Measurements from ENCODE around the gene SNX21. TPM values are rescaled to one million over a fixed set of nuclear protein-coding genes. Genes with fewer than 3 reads are reported as not detected.

SNX21 gene
- total and polyA plus RNA-seq, 2 experiments from 2014 or later = 50.9 to 88.4 TPM

DNA sequence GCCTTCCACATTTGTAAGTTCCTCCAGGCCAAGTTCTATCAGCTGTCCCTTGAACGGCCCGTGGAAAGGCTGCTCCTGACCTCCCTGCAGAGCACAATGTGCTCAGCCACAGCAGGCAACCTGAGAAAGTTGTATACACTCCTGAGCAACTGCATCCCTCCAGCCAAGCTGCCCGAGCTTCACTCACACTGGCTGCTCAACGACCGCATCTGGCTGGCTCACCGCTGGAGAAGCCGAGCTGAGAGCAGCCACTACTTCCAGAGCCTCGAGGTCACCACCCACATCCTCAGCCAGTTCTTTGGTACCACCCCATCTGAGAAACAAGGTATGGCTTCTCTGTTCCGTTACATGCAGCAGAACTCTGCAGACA is 49.5 kb downstream of the SNX21 start:
- peaks cover 19% of the 10 kb centered on the region for H3K79me2 ChIP-seq (ENCODE audit: insufficient read depth)
- TF ChIP-seq EZH2phosphoT487 (IDR thresholded peaks at IDR 0.05; ENCODE audit: insufficient read depth, low read depth) (no peak), EZH2 (IDR thresholded peaks at IDR 0.05; ENCODE audit: insufficient read depth, poor library complexity, severe bottlenecking) (no peak)
- H3K4me2 ChIP-seq (ENCODE audit: unreplicated experiment) = no peak overlapping the region
- H2AFZ ChIP-seq = no peak overlapping the region
- DNase-seq = no peak
- H3K4me3 ChIP-seq = no peak overlapping the region
- peaks cover 16% of the 10 kb centered on the region for H3F3A ChIP-seq (ENCODE audit: insufficient read depth)
- H3K36me3 ChIP-seq (ENCODE audit: low read depth) = 0 out of 2 replicates have a peak, but pooled peaks cover 4% of the 10 kb centered on the region
- H3K9ac ChIP-seq = no peak overlapping the region
- no peaks in the 10 kb centered on the region for H3K9me3 ChIP-seq (ENCODE audit: low read depth)
- H3K27ac ChIP-seq = no peak overlapping the region
- 85 to 90% methylated on average over 9 of the region's 9 CpGs for WGBS, 2 experiments (ENCODE audit: low coverage in 1 of 2, low lambda C conversion rate in 2 of 2, missing lambda C conversion rate in 2 of 2)
- no peaks in the 10 kb centered on the region for H3K27me3 ChIP-seq (replicated peaks; ENCODE audit: insufficient read depth)
- in situ Hi-C loops (cut with MboI) = no loop called here
- peaks cover 27% of the 10 kb centered on the region for H3K4me1 ChIP-seq (ENCODE audit: insufficient read depth)
- H3K9me2 ChIP-seq (ENCODE audit: insufficient read depth) = no peaks in the 10 kb centered on the region
- H4K20me1 ChIP-seq (ENCODE audit: insufficient read depth) = peaks cover 3% of the 10 kb centered on the region; the same call in 1 of the 2 replicates

DNA sequence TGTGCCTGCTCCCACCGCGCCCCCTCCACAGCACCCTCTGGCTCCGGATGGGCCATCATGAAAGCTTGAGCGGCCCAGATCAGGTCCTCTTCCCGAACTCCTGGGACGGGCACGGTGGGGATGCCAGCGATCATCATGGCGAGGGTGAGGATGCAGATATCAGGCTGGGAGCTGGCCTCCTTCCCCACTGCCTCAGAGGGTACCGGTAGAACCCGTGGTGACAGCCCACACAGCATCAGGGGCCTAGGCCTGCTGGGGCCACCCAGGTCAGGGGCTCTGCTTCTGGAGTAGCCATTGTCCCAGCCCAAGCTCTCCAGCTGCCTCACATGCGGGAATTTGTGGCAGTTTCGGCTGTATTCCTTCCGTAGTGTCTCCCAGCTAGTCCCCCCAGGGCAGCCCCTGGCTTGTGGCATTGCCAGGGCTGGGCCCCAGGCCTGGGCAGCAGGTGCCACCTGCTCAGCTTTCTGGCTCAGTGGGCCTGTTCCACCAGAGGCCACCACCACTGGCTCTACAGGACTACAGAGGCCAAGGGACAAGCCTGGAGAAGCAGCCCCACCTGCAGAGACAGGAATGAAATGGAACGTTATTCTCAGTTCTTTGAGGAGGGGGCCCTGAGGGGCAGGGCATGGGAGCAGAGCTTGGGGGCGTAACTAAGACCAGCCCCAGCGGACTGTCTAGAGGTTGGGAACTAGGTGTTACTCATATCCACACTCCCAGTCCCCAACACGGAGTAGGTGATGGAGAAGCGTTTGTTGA is 53.2 kb downstream of the SNX21 start:
- Histone ChIP-seq H3K9me3 (ENCODE audit: low read depth) (no peaks in the 10 kb centered on the region), H3K4me2 (ENCODE audit: unreplicated experiment) (no peak overlapping the region), H3K4me1 (ENCODE audit: insufficient read depth) (peaks cover 16% of the 10 kb centered on the region), H3K4me3 (no peak overlapping the region), H3K27ac (no peak overlapping the region), H3K9me2 (ENCODE audit: insufficient read depth) (no peaks in the 10 kb centered on the region), H2AFZ (no peak overlapping the region), H3K36me3 (ENCODE audit: low read depth) (0 out of 2 replicates have a peak, but pooled peaks cover 4% of the 10 kb centered on the region), H3K79me2 (ENCODE audit: insufficient read depth) (peaks cover 16% of the 10 kb centered on the region), H3K9ac (no peak overlapping the region), H4K20me1 (ENCODE audit: insufficient read depth) (peaks cover 3% of the 10 kb centered on the region; the same call in 1 of the 2 replicates), H3F3A (ENCODE audit: insufficient read depth) (peaks cover 10% of the 10 kb centered on the region), H3K27me3 (replicated peaks; ENCODE audit: insufficient read depth) (no peaks in the 10 kb centered on the region)
- in situ Hi-C loops (cut with MboI) = no loop called here
- no peak for DNase-seq
- no peak for TF ChIP-seq EZH2 (IDR thresholded peaks at IDR 0.05; ENCODE audit: insufficient read depth, poor library complexity, severe bottlenecking)
- no peak for TF ChIP-seq EZH2phosphoT487 (IDR thresholded peaks at IDR 0.05; ENCODE audit: insufficient read depth, low read depth)
- 89% methylated on average over 19 of the region's 19 CpGs for WGBS, 2 experiments (ENCODE audit: low coverage in 1 of 2, low lambda C conversion rate in 2 of 2, missing lambda C conversion rate in 2 of 2)

DNA sequence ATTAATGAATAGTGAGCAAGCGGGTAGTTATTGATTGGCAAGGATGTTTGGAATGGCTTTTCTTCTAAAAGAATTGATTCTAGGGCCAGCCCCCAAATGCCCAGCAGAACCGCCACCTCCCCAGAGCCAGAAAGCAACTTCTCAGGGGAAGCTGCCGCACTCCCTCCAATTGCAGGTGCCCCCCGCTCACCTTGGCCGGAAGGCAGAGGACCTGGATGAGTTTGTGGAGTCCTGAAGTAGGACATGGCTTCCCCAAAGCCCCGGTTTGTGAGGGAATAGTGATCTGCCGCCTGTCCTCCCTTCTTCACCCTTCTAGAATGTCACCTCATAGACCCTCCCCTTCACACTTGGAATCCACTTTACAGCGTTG is 53.7 kb downstream of the SNX21 start, which contains the start of gene SPATA25:
SPATA25 (minus strand) TSS at position 277 of the 370 bp plus-strand sequence; CDS start at position 245, 32 bp downstream.
- Histone ChIP-seq H3K9me2 (ENCODE audit: insufficient read depth) (no peaks in the 10 kb centered on the region), H3K27ac (no peak within 1 kb of the TSS), H3K9ac (no peak within 1 kb of the TSS), H3K36me3 (ENCODE audit: low read depth) (0 out of 2 replicates have a peak, but pooled peaks cover 2% of the 10 kb centered on the region), H3K27me3 (replicated peaks; ENCODE audit: insufficient read depth) (no peaks in the 10 kb centered on the region), H3K79me2 (ENCODE audit: insufficient read depth) (peaks cover 16% of the 10 kb centered on the region), H3F3A (ENCODE audit: insufficient read depth) (peaks cover 10% of the 10 kb centered on the region), H3K9me3 (ENCODE audit: low read depth) (no peaks in the 10 kb centered on the region), H3K4me1 (ENCODE audit: insufficient read depth) (peaks cover 10% of the 10 kb centered on the region), H2AFZ (no peak within 1 kb of the TSS), H3K4me2 (ENCODE audit: unreplicated experiment) (no peak within 1 kb of the TSS), H3K4me3 (no peak within 1 kb of the TSS), H4K20me1 (ENCODE audit: insufficient read depth) (peaks cover 3% of the 10 kb centered on the region; the same call in 1 of the 2 replicates)
- DNase-seq = no peak
- WGBS, 2 experiments (ENCODE audit: low coverage in 1 of 2, low lambda C conversion rate in 2 of 2, missing lambda C conversion rate in 2 of 2) = 93 to 95% methylated on average over 8 of the region's 8 CpGs
- TF ChIP-seq EZH2phosphoT487 (IDR thresholded peaks at IDR 0.05; ENCODE audit: insufficient read depth, low read depth) (no peak), EZH2 (IDR thresholded peaks at IDR 0.05; ENCODE audit: insufficient read depth, poor library complexity, severe bottlenecking) (no peak)
- in situ Hi-C loops (cut with MboI) = no loop called here

DNA sequence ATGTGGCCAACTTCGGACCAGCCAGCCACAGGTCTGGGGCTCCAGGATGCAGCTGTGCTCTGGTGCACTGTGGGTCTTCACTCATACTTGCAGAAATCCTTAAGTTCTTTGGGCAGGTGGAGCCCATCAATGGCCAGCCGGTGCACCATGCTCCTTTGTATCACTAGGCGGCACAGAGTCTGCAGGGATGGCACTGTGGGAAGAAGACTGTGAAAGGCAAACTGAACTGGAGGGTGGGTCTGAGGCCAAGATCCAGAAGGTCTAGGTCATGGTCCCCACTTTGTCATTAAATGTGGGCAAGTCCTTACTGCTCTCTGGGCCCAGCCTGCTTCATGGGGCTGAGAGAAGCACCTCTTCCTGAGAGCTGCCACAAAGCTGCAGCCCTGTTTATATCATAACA is 55.1 kb downstream of the SNX21 start:
- peaks cover 19% of the 10 kb centered on the region; the same call in 1 of the 2 replicates for H3K79me2 ChIP-seq (ENCODE audit: insufficient read depth)
- no peaks in the 10 kb centered on the region for H3K9me3 ChIP-seq (ENCODE audit: low read depth)
- no peak for TF ChIP-seq EZH2 (IDR thresholded peaks at IDR 0.05; ENCODE audit: insufficient read depth, poor library complexity, severe bottlenecking)
- no peak for TF ChIP-seq EZH2phosphoT487 (IDR thresholded peaks at IDR 0.05; ENCODE audit: insufficient read depth, low read depth)
- WGBS, 2 experiments (ENCODE audit: low coverage in 1 of 2, low lambda C conversion rate in 2 of 2, missing lambda C conversion rate in 2 of 2) = 71 to 78% methylated on average over 3 of the region's 3 CpGs
- no peak overlapping the region for H2AFZ ChIP-seq
- H3K9me2 ChIP-seq (ENCODE audit: insufficient read depth) = no peaks in the 10 kb centered on the region
- no peaks in the 10 kb centered on the region for H3K36me3 ChIP-seq (ENCODE audit: low read depth)
- peaks cover 3% of the 10 kb centered on the region; the same call in 1 of the 2 replicates for H4K20me1 ChIP-seq (ENCODE audit: insufficient read depth)
- H3K4me1 ChIP-seq (ENCODE audit: insufficient read depth) = peaks cover 10% of the 10 kb centered on the region
- H3K9ac ChIP-seq = no peak overlapping the region
- H3F3A ChIP-seq (ENCODE audit: insufficient read depth) = peaks cover 10% of the 10 kb centered on the region
- H3K4me2 ChIP-seq (ENCODE audit: unreplicated experiment) = no peak overlapping the region
- in situ Hi-C loops (cut with MboI) = no loop called here
- DNase-seq = no peak
- no peaks in the 10 kb centered on the region for H3K27me3 ChIP-seq (replicated peaks; ENCODE audit: insufficient read depth)
- H3K27ac ChIP-seq = no peak overlapping the region
- no peak overlapping the region for H3K4me3 ChIP-seq

Measured in GM23248 (cell line).